HG02884 (cell line): ENCODE results near the gene SNX18.

Source experiments
- ATAC-seq: cut with Tn5 transposase; IDR thresholded peaks from one replicate; pipeline ENCODE4 v1.9.1; 2021; ENCODE audit warnings: mild to moderate bottlenecking, moderate library complexity; ENCODE audit not compliant: unreplicated experiment

SNX18 gene

GRCh38 chr5:54577937-54578653, 60.5 kb downstream of the SNX18 start:
- no peak for ATAC-seq

- ATAC-seq: no peak
Measured at GRCh38 chr5:54579591-54580295, 62.2 kb downstream of the SNX18 start.

- no peak for ATAC-seq
Measured at GRCh38 chr5:54580997-54581811, 63.6 kb downstream of the SNX18 start.

DNA sequence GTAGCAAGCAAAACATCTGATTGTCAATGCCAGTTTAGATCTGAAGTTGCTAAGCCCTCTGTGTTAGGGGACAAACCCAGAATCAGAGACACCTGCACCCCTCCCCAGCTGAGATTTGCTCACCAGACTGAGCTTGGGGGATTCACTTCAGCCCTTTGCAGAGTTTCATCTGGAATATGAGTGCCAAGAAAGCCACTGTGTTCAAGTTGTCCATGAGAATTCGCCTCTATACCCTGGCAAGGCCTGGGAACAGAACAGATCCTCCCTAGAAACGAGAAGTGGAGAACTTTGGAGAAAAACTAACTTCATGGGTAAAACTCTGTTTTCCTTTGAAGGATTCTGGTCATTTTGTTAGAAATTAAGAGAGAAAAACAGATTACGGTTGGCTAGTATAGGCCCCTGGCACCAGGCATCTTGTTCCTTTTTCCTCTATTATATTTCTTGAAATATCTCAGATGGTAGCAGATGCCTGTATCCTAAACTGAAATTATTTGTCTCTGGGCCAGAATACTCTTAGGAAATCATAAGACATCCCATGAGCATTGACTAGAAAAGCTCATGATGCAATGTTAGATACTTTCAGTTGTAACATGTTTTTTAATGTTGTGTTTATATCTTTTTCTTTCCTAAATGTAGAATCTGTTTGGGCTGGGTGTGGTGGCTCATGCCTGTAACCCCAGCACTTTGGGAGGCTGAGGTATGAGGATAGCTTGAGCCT, 64.4 kb downstream of the SNX18 start:
- ATAC-seq: no peak

DNA sequence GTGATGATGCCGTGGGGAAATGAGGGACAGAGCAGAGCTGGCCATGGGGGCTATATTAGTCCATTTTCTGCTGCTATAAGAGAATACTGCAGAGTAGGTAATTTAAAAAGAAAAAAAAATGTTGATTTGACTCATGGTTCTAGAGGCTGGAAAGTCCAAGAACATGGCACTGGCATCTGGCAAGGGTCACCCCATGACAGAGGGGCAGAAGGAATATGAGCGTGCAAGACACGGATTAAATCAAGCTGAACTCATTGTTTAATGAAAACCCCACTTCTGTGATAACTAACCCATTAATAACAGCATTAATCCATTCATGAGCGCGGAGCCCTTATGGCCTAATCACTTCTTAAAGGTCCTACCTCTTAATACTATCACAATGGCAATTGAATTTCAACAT, 68.8 kb downstream of the SNX18 start:
- no peak for ATAC-seq

GRCh38 chr5:54589786-54590185, 72.2 kb downstream of the SNX18 start:
- no peak for ATAC-seq

DNA sequence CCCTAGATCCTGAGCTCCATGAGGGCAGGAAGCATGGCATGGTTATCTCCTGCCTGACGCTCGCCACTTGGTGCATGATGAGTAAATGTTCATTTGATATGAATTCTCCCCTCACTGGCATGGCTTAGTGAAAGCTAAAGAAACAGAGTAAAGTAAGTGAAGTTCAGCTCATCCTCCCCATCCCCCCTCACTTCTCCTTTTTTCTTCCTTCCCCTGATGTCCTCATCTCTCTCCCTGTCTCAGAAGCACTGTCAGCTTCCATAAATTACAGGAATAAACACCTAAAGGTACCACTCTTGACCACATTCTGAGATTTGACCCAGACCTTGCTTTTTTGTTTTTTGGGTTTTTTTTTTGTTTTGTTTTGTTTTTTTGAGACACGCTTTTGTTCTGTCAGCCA, 73.3 kb downstream of the SNX18 start:
- ATAC-seq: no peak

DNA sequence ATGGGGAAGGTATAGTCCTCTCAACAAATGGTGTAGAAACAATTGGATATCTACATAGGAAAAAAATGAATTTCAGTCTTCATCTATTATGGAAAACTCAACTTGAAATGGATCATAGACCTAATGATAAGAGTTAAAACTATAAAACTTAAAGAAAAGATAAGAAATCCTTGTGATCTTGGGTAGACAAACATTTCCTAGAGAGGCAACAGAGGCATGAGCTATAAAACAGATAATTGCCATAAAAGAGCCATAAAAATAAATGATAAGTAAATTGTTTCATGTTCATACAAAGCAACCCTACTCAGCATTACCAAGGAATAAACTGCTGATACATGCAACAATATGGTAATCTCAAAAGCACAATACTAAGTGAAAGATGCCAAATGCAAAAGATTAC, 76.2 kb downstream of the SNX18 start:
- ATAC-seq: no peak

GRCh38 chr5:54594181-54594580, 76.6 kb downstream of the SNX18 start:
- ATAC-seq: no peak

- ATAC-seq: no peak
Measured at GRCh38 chr5:54595721-54596120, 78.2 kb downstream of the SNX18 start.
